ENCODE results near the gene BCKDHA.

GRCh38 chr19:41455936-41456335, 58.3 kb downstream of the BCKDHA start:
- TF ChIP-seq CTCF (IDR thresholded peaks at IDR 0.05; ENCODE audit: insufficient read depth, low read length, poor library complexity, severe bottlenecking) = no peak
- no peak for TF ChIP-seq EZH2phosphoT487 (conservative IDR thresholded peaks at IDR 0.05; ENCODE audit: low read length)
